ENCODE data around the gene FER.
"Not testable (repeated sequence)": the region's sequence is repeated elsewhere in the genome, so short reads cannot be mapped to it uniquely, and the experiment has no call there.

FER gene

DNA sequence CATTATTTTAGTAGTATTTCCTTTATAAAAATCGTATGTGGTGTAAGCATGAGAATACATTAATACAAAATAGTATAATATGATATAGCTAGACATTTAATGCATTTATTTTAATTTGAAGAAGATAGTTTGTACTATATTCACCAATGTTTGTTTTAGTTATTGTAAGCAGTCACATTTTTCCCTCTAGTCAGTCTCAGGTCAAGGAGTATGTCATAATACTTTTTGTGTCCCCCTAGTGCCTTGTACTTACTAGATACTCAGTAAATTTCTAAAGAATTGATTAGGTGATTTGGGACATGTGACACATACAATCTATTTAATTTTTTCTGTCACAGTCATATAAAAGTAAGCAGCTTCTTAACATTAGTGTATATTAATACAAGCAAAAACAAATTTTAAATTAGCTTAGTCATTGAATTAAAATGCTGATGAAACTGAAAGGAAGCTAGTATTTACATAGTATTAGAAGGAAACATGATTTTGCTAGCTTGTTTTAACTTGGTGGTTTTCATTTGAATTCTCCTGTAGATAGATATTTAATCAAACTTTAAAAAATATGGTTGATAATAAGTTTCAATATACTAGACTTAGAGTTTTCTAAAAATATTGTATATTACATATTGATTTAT is 242.2 kb downstream of the FER start:
- DNase-seq = no peak

DNA sequence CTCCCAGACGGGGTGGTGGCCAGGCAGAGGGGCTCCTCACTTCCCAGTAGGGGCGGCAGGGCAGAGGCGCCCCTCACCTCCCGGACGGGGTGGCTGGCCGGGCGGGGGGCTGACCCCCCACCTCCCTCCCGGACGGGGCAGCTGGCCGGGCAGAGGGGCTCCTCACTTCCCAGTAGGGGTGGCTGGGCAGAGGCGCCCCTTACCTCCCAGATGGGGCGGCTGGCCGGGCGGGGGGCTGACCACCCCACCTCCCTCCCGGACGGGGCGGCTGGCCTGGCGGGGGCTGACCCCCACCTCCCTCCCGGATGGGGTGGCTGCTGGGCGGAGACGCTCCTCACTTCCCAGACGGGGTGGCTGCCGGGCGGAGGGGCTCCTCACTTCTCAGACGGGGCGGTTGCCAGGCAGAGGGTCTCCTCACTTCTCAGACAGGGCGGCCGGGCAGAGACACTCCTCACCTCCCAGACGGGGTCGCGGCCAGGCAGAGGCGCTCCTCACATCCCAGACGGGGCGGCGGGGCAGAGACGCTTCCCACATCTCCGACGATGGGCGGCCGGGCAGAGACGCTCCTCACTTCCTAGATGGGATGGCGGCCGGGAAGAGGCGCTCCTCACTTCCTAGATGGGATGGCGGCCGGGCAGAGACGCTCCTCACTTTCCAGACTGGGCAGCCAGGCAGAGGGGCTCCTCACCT is 244.8 kb downstream of the FER start:
- DNase-seq = not testable (repeated sequence)

DNA sequence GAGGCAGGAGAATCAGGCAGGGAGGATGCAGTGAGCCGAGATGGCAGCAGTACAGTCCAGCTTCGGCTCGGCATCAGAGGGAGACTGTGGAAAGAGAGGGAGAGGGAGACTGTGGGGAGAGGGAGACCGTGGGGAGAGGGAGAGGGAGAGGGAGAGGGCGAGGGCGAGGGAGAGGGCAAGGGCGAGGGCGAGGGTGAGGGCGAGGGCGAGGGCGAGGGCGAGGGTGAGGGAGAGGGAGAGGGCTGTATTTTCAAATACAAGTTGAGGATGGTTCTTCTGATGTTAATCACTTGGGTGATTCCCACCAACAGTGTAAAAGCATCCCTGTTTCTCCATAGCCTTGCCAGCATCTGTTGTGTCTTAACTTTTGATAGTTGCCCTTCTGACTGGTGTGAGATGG is 245.7 kb downstream of the FER start:
- DNase-seq = not testable (repeated sequence)

DNA sequence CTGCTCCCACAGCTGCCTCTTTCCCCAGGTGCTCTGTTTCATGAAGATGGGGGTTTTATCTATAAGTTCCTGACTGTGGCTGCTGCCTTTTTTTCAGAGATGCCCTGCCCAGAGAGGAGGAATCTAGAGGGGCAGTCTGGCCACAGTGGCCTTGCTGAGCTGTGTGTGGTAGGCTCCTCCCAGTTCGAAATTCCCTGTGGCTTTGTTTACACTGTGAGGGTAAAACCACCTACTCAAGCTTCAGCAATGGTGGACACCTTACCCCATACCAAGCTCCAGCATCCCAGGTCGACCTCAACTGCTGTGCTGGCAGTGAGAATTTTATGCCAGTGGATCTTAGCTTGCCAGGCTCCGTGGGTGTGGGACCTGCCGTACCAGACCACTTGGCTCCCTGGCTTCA is 250.0 kb downstream of the FER start:
- no peak for DNase-seq

DNA sequence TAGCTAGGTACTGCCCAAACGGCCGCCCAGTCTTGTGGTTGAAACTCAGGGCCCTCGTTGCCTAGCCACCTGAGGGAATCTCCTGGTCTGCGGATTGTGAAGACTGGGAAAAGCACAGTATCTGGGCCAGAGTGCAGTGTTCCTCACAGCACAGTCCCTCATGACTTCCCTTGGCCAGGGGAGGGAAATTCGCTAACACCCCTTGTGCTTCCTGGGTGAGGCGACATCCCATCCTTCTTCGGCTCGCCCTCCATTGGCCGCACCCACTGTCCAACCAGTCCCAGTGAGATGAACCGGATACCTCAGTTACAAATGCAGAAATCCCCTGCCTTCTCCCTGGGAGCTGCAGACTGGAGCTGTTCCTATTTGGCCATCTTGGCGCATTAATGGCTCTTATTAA is 250.5 kb downstream of the FER start:
- DNase-seq = no peak

DNA sequence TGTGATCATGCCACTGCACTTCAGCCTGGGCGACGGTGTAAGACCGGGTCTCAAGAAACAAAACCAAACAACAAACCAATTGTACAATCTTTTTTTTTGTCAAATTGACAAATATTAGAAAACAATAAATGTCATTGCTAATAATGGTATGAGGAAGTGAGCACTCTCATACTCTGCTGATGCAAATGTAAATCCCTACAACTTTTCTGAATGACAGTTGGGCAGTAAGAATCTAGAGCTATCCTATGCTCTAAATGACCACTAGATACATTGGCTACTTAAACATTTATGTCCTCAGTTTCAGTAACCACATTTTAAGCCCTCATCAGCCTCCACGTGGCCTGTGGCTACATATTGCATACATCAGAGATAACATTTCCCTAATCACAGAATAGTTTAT is 256.2 kb downstream of the FER start:
- DNase-seq = no peak

DNA sequence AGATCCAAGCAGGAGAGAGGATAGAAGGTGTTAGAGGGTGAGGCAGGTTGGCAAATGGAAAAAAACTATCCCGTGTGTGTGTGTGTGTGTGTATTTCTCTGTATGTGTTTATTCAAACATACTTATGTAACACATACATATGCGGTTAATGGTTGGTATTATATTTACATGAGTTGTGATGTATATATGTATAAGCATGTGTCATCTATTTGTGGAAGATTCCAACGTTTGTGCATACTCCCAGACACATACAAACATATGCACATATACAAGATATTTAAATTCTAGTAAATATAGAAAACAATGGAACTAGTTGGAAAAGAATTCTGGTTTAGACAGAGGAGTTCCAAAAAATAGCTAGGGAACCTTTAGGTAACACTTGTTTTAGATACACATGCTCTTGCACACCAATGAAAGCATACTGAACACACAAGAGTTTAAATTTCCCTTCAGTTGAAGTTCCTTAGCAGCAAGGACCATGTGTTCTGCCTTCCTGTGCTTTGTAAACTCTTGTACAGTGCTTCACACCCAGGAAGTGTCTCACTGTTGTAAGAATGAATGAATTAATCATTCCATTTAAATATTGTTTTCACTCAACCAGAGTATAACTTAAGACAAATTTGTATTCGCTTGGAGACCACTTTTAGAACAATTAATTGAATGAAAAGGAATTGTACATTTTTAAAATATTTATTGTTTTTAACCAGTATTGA is 257.8 kb downstream of the FER start:
- no peak for DNase-seq

DNA sequence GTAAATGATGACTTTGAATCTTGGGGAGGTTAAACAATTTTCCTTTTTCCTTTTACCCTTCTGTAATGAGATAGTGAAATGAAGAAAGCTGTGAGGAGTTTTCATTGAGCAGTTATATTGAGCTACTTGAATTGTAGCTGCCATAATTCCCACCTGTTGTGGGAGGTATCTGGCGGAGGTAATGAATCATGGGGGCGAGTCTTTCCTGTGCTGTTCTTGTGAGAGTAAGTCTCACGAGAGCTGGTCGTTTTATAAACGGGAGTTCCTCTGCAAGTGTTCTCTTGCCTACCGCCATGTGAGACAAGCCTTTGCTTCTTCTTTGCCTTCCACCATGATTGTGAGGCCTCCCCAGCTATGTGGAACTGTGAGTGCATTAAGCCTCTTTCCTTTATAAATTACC is 258.4 kb downstream of the FER start:
- no peak for DNase-seq

DNA sequence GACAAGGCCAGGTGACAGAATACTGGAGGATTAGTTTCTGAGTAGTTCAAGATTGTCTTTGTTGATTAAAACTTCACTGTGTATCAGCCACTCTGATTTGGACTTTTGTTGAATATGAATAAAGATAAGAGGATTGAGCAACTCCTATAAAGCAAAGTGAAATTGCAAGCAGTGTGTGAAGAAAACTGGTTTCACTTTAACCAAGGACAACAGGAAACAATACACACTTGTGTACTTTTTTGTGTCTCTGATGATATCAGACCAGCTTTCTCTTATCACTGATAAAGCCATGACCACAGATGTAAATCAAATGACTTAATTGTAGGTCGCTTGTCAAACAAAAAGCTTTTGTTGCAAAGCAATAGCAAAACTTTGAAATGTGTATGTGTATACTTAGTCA is 268.6 kb downstream of the FER start:
- DNase-seq = no peak

DNA sequence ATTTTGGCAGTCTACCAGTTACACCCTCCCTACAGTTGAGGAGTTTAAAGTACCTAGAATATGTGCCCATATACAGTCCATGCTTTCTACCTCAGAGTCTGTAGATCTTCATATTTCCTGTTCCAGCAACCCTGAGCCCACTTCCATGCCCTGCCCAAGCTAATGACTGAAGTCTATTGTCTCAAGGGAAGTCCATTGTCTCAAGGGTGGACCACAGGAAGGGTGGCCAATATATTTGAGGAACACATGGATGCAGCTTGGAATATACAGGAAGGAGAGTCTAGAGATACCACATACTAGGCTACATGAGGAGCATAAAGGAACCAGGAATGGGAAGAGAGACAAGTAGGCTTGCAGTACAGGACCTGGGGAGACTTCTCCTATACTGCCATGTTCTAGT is 274.4 kb downstream of the FER start:
- no peak for DNase-seq

DNA sequence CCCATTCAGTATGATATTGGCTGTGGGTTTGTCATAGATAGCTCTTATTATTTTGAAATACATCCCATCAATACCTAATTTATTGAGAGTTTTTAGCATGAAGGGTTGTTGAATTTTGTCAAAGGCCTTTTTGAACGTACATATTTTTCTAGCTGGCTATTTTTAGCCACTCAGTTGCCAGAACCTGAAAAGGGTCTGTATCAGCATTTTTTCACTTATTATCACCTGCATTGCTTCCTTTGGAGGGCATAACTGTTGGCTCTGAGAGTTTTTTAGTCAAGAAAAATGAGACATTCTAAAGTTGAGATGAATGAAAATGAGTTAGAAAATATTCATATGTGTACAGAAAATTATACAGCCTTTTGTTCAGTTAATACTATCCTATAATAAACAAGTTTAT is 278.0 kb downstream of the FER start:
- DNase-seq = not testable (repeated sequence)

DNA sequence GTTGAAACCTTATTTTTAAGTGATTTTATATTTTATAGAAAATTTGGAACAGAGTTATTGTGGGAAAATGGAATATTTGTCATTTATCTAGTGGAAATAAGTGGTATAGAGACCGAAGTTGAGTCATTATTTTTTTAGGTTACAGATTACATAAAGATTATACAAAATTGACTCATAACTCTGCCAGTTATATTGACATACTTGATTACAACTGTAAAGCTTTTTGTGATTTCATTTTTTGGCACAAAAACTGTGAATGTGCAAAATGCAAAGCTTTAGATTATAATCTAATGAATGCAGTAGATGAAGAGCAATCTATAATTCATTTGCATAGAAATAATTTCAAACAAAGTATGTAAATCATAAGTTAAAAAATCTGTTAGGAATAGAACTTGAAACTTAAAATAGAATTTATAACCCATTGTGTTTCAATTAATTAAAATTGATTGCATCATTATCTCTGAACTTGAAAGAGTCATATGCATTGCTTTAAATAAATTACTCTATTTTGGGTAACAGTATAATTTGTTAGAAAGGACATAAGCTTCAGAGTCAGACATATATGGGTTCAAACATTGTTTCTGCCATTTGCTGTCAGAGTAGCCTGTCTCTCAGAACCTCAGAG is 280.4 kb downstream of the FER start:
- DNase-seq = no peak

DNA sequence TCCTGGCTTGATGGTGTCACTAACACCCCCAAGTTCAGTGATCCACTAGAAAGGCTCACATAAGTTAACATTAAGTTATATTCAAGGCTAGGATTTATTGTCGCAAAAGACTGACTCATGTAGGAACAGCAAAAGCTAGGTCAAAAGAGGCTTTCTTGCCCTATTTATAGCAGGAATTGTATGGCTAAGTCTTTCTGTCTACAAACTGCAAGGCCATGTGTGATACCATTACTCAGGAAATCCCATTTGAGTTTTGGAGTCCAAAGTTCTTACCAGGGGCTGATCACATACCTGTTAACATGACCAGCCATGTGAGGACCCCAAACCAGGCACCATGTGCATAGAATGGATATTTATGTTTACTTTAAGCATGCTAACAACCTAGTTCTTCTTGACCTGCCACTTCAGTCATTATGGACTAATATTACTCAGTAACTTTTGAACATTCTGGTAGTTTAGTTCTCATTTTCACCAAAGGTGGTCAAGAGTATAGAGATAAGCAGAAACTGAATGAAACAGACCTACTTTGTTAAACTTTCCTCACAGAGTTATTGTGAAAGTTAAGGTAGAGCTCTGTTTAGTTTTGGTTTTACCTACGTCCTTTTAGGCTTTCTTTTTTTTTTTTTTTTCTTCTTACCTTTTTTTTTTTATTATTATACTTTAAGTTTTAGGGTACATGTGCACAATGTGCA is 281.1 kb downstream of the FER start:
- DNase-seq = no peak

DNA sequence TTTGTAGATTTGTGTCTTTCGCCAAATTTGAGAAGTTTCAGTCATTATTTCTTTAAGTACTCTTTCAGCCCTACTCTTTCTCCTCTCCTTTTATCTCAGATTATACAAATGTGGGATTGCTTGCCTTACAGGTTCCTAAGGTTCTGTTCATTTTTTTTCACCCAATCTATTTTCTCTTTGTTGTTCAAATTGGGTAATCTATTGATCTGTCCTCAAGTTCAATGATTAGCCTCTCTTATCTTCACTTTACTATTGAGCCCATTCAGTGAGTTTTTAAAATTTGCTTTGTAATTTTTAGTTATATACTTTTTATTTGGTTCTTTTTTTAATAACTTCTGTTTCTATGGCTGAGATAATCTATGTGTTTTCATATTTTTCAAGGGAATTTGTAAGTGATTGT is 282.1 kb downstream of the FER start:
- DNase-seq = no peak

DNA sequence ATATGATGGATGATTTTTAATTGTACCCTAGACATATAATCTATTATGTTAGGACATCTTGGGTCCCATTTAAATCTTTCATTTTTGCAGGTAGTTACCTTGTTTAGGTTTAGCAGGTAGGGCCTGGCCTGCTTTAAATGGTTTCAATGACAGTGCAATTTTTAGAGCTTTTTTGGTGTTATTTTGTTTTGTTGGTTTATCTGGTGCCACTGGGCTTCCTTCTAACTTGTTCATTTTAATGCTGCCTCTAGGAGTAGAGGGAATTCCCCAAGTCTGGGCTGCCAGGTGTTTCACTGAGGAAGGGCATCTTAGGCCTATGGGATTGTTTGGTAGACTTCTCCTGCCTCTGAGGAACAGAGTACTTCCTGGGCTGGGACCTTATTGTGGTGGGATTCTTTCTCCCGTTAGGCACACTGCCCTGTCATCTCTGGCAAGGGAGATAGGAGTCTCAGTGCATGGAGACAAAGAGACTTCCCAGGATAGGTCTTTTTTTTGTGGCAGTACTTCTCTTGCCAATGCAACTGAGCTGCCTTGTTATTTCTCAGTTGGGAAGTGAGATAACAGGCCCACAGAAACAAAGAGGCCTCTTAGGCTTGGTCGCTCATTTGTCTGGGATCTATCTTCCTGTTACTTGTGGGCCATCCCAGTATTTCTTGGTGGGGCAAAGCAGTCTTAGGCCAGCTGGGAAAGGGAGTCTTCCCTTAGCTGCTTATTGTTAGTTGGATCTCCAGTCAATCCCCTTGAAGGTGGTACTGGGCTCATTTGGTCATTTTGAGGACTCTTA is 282.9 kb downstream of the FER start:
- DNase-seq = no peak

DNA sequence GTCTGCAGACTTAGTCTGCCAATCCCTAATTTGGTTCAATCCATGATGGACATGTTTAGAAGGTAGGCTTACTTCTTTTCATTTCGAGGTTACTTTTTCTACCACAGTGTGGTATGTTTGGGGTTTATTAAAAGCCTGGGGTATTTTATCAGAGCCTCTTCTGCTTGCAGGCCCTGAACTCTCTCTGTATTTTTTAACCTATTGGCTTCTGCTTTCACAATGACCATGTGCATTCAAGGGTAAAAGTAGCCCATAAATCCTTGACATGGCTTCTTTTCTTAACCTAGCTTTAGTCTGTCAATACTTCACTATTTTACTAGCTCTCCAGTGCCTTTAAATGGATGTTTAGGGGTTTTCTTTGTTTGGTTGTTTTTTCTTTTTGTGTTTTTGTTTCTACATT is 286.6 kb downstream of the FER start:
- no peak for DNase-seq

DNA sequence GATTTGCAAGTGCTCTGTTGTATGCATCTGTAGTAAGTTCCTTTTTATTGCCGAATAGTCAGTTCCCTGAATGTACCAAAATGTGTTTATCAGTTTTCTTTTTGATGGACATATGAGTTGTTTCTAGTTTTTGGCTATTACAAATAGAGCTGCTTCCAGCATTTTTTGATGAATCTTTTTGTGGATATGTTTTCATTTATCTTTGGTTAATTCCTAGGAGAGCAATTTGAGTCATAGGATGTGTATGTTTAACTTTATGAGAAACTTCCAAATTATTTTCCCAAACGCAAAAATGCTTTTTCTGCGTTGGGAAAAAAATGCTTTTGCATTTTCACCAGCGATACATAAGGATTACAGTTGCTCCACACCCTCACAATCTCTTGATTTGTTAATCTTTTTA is 287.7 kb downstream of the FER start:
- no peak for DNase-seq

DNA sequence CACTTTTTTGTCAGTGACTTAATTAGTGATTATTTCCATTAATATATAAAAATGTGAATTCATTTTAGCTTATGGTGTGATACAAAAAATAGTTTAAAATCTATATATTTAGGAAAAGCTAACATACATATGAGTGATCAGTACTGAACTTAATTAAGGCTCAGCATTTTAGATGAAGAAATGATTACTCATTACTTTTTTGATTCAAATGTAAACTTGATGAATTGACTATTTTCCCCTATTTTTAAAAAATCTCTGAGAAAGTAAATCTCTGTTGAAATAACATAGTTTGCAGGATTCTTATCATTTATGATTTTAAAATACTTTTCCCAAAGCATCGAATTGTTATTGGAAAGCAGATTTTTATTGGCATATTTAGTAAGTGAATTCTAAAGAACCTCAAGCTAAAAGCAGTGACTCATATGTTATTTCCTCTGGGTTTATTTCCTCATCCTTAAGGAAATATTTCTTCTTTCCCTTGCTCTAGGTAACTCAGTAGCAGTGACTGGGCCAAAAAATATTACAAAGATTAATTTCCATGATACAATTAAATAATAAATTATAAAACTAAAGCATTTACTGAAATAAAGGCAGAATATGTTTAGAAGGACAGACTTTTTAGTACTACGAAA is 290.6 kb downstream of the FER start:
- DNase-seq = no peak

DNA sequence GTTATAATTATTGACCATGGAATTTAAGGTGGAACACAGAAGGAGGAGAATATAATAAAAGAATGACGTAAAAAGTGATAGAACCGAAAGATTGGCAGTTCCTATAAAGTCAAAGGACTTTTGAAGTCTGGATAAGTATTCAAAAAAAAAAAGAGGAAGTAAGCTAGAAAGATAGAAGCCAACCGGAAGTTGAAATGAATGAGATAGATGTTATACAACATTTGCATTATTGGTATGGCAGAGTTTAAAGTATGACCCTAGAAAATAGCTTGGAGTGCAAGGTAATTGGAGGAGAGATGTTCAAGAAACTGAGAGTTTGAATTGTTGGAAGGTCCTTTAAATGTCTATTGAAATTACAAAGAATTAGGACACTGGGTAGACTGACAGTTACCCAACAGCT is 293.6 kb downstream of the FER start:
- DNase-seq = no peak

DNA sequence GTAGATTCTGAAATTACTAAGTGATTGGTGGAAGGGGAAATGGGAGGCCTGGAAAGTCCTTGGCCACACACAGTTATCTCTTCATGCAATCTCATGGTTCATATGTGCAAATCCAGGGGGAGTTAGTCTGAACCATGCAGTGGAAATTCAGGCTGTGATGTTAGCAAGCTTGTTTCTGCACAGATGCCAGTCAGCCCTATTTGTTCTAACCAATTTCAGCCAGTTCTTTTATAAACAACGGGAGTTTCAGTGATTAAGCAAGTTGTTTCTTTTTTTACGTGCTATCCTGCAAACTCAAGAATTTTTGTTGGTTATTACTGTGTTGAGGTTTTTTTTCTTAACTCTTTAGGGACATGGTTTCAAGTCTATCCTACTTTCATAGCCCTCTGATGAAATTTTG is 298.0 kb downstream of the FER start:
- no peak for DNase-seq

DNA sequence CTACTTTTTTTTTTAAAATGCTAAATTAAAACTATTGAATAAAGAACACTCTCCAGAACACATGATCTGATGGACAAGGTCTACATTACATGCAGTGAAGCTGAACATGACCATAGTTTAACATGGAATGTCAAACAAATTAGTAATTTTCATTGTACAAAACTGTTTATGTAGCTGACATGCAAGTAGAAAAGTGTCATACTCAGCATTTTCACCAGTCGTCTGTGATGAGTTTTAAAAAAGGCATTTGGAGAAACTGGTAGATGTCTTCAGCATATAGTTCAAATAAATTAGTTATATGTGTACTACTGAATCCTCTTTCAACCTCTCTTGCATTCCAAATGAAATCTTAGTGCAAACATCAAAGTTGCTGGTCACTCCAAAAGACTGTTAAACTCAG is 301.9 kb downstream of the FER start:
- no peak for DNase-seq

DNA sequence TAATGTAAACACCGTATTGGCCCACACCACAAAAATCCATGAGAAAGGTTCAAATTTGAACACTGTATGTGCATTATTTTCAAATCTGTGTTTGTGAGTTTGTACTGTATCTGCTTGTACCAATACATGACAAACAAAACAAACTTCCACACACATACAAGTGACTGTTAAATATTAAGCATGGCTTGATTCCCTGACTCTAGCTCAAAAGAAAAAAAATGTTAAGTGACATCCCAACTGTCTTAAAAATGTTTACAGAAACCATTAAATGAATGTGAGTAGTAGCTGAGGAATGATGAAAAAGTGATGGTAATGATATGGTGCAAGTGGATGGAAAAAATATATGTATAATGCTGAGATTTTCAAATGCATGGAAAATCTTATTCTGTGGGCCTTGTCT is 302.6 kb downstream of the FER start:
- not testable (repeated sequence) for DNase-seq

All from effector CD8-positive, alpha-beta T cell (primary cell).